NCI-H526 treated with DMSO at 0.1 percent for 48 hours (cell line): Measurements from ENCODE around the gene PDCD1LG2.
"Not testable (repeated sequence)": the region's sequence is repeated elsewhere in the genome, so short reads cannot be mapped to it uniquely, and the experiment has no call there.

Experiments used
- DNase-seq: peaks from one replicate; lab custom pipeline; 2025; lab: John Stamatoyannopoulos, UW

PDCD1LG2 gene

DNA sequence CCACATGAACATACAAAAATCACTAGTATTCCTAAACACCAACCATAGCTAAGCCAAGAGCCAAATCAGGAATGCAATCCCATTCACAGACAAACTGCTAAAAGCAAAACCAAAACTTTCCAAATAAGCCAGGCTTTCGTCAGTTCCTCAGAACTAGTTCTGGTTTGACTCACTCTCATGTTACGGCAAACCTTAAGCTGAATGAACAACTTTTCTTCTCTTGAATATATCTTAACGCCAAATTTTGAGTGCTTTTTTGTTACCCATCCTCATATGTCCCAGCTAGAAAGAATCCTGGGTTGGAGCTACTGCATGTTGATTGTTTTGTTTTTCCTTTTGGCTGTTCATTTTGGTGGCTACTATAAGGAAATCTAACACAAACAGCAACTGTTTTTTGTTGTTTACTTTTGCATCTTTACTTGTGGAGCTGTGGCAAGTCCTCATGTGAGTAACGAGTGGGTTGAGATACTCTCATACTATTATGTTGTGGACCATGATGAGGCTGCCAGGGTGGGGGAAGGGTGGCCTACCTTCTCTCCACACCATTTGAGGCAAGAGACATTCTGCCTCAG is at the start of gene PDCD1LG2:
Gene PDCD1LG2, plus strand, starts transcription at position 172 of the 572 bp plus-strand sequence. CDS start 12,016 bp downstream, outside the sequence.
- DNase-seq: no peak

DNA sequence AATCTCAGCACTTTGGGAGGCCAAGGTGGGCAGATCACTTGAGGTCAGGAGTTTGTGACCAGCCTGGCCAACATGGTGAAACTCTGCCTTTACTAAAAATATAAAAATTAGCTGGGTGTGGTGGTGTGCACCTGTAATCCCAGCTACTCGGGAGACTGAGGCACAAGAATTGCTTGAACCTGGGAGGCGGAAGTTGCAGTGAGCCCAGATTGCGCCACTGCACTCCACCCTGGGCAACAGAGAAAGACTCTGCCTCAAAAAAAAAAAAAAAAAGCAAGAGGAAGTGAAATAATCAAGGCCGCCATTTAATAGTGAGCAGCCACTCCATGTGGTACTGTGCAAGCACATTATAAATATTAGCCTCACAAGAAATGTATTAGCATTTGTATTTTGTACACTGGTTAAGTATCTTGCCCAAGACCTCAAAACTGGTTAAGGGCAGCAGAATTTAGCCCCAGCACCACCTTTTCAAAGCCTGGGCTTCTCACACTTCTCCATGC is 45.5 kb upstream of the PDCD1LG2 start:
- DNase-seq: not testable (repeated sequence)

DNA sequence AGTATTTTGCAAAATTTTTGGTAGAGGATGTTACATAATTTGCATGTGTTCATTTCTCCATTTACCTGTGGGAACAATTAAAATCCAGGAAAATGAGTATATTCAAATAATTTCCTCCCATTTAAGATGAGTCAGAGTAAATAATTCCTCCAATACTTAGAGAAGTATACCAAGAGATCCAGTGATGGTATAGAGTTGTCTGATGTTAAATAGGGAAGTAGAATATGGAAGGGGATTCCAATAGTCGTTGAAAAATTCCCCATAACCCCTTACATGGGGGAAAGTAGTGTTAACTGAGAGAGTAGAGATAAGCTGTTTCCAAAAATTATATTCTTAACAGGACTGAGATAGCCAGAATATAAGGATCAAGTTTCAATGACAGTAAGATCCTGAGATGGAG is 44.3 kb upstream of the PDCD1LG2 start:
- DNase-seq: no peak

DNA sequence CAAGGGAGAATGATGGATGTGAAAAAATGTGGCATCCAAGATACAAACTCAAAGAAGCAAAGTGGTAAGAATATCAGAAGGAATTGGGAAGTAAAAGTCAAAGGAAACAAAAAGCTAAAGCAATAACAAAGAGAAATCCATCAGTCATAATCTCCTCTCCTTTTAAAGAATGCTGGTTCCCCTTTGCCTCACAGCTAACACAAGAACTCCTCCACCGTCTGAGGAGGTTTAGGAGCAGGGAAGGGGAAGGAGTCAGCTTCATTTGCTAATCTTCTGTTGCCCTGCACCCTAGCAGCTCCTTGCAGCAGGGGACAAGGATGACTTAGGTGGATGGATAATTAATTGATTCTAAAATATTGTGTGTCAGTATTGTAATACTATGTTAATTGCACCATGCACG is 43.6 kb upstream of the PDCD1LG2 start:
- no peak for DNase-seq

DNA sequence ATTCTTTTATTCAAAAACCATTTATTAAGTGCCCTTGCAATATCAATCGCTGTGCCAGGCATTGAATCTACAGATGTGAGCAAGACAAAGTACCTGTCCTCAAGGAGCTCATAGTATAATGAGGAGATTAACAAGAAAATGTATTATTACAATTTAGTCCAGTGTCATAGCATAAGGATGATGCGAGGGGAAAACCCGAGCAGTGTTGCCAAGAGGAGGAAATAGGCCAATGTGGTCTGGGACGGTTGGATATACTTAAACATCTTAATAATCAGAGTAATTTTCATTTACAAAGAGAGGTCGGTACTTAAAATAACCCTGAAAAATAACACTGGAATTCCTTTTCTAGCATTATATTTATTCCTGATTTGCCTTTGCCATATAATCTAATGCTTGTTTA is 41.5 kb upstream of the PDCD1LG2 start:
- DNase-seq: no peak

DNA sequence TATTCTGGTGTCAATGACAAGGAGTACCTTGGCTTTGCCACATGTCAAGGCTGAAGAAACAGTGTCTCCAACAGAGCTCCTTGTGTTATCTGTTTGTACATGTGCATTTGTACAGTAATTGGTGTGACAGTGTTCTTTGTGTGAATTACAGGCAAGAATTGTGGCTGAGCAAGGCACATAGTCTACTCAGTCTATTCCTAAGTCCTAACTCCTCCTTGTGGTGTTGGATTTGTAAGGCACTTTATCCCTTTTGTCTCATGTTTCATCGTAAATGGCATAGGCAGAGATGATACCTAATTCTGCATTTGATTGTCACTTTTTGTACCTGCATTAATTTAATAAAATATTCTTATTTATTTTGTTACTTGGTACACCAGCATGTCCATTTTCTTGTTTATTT is 40.2 kb upstream of the PDCD1LG2 start:
- no peak for DNase-seq

DNA sequence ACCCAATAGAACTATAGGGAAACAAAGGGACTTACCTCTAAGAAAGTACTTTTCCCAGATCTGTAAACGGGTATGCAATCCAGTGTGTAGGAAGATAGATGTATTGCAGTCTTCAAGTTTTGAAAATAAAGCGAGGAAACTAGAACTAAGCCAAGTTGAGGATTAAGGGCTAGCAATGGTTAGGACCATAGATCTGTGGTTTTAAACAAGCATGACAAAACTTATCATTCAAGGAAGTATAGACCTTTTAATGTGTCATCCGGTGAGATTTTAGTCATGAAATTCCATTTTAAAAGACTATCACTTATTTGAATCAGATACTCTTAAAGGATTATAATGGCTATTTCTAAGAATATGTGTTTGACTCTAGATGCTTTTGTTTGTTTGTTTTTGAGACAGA is 39.5 kb upstream of the PDCD1LG2 start:
- DNase-seq: no peak

DNA sequence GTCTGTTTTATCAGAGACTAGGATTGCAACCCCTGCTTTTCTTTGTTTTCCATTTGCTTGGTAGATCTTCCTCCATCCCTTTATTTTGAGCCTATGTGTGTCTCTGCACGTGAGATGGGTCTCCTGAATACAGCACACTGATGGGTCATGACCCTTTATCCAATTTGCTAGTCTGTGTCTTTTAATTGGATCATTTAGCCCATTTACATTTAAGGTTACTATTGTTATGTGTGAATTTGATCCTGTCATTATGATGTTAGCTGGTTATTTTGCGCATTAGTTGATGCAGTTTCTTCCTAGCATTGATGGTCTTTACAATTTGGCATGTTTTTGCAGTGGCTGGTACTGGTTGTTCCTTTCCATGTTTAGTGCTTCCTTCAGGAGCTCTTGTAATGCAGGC is 34.7 kb upstream of the PDCD1LG2 start:
- not testable (repeated sequence) for DNase-seq

DNA sequence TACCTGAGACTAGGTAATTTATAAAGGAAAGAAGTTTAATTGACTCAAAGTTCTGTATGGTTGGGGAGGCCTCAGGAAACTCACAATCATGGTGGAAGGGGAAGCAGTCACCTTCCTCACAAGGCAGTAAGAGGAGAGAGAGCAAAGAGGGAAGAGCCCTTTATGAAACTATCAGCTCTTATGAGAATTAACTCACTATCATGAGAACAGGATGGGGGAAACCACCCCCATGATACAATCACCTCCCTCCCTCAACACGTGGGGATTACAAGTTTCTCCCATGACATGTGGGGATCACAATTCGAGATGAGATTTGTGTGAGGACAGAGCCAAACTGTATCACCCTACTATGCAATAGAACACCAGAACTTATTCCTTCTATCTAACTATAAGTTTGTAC is 32.1 kb upstream of the PDCD1LG2 start:
- DNase-seq: no peak

DNA sequence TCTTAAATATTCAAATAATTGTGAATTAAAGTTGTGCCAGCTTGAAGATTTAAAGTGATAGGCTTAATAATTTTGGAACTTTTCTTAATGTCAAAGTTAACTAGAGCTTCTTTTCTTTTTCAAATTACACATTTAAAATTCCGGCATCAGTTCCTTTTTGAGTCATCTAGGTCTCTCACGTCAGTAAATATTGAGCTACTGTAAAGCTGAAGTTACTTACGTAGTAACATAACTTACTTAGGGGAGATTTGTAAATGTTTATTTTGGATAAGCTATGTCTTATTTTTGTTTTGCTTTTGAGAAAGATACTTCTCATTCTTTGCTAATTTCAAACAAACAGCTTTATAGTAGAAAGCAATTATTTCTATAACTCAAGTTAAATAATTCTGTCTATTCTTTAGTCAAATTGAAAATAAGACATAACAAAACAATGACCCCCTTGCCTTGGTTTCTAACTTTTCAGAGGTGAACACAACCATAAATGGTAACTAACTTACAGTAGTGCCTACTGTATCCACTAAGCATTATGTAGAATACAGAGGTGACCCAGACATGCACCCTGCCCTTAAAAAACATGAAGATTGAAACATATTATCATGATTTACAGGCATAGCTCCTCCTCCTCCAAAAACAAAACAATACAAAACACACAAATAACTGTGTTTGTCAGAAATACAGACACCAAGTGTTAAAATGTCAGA is 30.2 kb upstream of the PDCD1LG2 start:
- DNase-seq: no peak

DNA sequence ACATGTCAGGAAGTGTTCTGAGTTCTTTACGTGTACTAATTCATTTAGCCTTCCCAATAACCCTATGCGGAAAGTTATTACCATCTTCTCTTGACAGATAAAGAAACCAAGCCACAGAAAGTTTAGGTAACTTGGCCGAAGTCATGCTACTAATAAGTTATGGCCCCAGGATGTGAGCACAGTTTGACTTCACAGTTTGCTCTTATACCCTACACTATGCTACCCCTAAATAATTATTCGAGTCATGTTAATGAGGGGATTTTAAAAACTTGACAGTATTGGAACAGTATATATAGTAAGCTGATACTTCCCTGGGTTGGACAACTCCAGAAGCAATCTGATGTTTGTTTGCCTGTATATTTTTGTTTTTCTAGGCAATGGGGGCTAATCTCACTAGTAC is 29.4 kb upstream of the PDCD1LG2 start:
- no peak for DNase-seq

DNA sequence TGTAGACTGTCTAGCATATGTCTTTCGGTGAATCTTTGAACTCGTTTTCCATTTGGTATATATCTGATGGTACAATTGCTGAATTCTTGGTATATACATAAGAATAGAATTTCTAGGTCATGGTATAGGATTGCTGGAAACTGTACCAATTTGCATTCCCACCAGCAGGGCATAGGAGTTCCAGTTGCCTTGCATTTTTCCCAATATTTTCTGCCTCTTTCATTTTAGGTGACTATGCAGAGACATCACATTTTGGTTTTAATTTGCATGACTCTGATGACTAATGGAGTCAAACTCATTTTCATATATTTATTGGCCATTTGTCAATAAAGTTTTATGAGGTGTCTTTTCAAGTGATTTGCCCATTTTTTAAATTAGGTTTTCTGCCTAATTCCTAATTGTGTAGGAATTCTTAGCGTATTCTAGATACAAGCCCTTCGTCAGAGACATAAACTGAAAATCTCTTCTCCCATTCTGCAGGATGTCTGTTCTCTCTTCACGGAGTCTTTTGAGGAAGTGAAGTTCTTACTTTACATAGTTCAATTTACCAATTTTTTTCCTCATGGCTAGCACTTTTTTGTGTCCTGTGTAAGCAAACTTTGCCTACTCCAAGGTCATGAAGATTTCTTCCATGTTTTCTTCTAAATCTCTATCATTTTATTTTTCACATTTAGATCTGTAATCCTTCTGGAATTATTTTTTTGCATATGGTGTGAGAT is 28.9 kb upstream of the PDCD1LG2 start:
- no peak for DNase-seq

DNA sequence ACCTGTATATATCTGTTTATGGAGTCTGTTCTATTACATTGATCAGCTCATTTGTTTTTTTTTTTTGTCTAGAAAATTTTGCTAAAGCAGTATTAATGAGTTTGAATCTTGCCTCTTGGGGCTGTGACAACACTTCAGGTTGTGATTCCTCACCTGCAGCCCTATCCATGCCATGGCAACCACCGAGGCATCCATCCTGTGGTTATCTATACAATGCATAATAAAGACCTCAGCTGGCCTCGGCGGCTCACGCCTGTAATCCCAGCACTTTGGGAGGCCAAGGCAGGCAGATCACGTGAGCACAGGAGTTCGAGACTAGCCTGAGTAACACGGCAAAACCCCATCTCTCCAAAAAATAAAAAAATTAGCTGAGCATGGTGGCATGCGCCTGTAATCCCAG is 28.1 kb upstream of the PDCD1LG2 start:
- DNase-seq: no peak

DNA sequence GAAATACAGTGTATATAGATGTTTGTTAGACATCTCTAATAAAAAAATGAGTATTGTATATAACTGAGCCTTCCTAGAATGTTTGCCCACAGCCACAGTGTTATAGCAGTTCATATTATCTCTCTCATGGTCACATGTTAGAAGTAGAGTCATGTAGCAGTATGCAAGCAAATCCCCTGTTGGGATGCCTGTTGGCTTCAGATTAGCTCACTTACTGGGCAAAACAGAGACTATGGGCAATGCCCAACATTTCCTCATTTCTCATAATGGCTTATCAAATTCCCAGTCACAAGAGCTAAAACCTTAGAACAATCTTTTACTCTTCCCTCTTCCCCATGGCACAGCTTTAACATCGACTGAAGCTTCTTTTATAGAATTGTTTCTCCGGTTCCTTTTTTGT is 27.0 kb upstream of the PDCD1LG2 start:
- no peak for DNase-seq

DNA sequence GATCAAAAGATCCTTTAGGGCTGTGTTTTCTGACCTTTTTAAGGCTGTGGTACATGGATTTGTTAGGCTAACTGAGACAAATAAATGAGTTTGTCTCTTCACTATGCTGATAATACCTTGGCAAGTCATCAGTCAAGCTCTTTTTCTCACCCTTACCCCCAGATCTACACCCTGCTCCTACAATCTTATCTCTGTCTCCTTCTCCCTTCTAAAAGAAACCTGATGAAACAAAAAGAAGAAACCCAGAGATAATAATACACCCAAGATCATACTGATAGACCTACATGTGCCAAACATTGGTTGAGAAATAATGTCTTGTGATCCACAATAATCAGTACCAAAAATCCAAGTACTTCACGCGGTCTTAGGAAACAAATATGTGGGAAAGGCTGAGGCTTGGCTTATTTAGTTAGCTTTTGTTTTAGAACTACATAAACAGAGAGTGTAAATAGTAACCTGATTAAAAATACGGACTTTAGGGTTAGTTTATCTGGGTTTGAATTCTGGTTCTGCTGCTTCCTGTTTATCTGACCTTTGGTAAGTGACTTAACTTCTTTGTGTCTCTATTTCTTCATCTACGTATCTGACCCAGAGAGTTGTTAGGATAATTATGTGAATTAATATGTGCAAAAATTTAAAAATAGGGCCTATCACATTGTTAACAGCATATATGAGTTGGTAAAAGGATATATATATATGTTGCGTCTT is 24.8 kb upstream of the PDCD1LG2 start:
- DNase-seq: no peak

DNA sequence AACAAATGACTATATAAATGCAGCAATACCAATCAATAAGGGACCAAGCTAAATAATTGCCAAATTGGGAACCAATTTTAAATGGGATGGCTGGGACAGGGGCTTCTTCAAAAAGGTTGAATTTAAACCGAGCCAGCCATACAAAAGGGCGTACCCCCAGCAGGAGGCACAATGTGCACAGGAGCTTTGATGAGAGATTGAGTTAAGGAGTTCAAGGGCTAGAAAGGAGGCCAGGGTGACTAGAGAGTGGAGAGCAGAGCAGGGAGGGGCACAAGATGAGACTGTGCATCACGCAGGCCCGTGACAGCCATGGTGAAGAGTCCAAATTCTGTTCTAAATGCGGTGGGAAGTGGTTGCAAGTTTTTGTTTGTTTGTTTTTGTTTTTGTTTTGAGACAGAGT is 23.3 kb upstream of the PDCD1LG2 start:
- no peak for DNase-seq

DNA sequence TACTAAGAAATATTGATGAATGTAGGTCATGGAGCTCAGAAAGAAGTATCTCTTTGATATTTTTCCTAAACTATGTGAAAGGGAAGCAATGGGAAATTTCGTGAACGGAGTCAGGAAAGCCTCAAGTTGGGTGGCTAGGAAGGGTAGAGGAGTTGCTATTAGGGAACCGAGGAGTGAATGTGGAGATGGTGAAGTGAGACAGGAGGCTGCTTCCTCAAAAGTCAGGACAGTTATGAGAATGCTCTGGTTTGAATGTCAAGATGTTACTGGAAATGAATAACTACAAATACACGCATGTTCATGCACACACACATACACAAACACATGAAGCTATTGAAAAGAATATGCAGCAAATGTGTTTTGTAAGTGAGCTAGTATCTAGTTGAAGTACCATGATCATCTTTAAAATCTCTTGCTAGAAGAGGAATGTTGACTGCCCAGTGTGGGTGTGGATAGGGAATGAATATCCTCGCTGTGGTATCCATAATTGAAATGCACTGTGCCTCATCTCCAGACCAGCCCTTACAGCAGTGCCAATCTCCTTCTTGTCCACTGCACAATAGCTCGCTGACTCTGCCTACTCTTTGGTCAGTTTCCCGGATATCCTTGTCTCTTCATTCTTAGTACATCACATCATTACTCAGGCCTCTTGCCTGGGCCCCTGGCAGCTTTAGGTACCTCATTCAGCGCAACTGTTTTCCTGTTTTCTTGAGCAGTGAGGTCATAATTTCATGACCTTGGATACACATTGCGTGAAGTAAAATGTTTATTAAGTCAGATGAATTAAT is 21.9 kb upstream of the PDCD1LG2 start:
- DNase-seq: no peak

DNA sequence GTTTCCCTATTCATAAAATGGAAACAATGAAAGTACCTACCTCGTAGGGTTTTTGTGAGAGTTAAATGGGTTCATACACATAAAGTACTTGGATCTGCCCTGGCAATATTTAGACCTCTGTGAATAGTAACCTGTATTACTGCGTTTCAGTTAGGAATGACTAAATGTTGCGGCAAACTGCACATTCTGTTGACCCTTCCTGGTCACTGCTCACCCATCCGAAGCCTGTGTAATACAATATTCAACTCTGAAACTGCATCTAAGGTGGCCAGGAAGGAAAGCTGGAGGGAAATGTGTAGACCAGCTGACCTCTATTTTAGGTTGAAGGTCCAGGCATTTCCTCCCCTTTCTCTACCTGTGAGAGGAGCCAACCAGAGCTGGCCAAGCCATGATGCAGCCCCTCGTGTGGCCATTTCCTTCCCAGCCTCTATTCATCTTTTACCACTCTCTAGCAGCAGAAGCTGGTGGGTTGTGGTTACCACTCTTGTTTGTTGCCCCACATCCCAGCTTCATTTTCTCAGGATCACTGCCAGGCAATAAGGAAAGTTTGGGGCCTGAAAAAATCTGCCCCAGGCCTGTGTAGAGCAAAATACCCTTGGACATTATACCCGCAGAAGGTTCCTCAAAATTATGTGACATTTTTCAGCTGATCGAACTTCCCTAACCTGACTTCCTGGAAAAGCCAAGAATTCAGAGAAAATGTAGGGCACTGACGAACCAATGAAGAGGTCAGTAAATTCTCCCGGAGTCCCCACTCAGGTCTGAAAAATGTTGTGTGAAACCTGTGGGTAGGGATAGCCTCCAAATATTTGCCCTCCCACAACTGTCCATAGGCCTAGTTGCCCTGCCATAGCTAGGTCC is 20.5 kb upstream of the PDCD1LG2 start:
- DNase-seq: no peak

DNA sequence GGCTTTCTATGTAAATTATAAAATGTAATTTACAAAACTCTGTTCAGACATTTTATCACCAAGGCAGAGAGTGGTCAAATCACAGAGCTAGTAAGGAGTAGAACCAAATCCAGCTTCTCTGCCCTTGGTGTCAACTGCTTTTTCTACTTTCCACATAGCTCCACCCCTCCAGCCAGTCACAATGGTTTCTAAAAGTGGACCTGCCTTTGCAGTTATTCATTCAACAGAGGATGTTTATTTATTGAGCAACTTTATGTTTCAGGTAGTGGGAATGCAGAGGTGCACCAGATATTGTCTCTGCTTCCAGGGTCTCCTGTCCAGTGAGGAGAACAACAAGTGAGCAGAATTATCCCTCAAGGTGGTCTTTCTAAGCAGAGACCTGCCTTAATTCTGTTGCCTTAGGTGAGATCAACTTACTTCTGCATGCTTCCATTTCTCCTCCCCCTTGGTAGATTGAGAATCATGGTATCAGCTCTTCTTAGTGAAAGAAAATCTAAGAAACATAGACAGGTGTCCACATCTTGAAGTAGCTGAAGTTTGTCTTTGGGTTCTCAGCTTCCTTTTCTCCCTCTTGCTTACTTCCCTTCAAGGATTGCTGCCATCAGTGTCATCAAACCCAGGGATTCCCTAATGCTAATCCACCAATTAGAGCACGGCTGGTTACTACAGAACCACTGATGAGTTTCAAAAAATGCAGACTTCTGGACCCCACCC is 17.2 kb upstream of the PDCD1LG2 start:
- no peak for DNase-seq
